ENCODE results near the gene OR52B4. TPM values are rescaled to one million over a fixed set of nuclear protein-coding genes. Genes with fewer than 3 reads are reported as not detected.

The OR52B4 gene
- not detected in 2 replicates for polyA plus RNA-seq (2011; rRNA removed)
- polyA plus RNA-seq (2012; cell fraction: cytosol; rRNA removed): not detected in 2 replicates
- not detected in 2 replicates for polyA plus RNA-seq (2012; cell fraction: nucleus; rRNA removed)
- polyA plus RNA-seq (2017; fragmentation: RNase III; extraction: RNeasy Plus Mini Kit Qiagen cat#74134 plus additional on column Dnase treatment): not detected in 3 replicates
- polyA minus RNA-seq (2011; rRNA and poly(A)+ RNA removed): not detected in 2 replicates

DNA sequence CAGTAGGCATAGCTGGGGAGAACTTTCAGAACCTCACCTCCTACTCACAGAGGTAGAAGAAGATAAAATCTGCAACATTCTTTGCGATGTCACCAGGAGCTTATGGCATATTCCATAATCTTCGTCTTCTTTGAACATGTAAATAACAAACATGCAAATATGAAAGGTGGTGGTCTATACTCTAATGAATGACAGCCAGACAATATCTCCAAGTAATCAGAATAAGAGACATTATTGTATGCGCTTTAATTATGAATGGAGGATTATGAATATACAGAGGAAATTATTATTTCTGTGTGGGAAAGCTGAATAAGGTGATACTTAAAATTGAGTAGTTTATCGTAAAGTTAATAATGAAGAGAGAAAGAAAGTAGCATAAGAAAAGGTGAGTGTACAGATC is at the start of gene OR52B4:
Gene OR52B4 (minus strand): TSS at position 101 of the 400 bp plus-strand sequence. CDS start 91 bp downstream, at position 10.
- CTCF ChIA-PET: no interaction called here
- Histone ChIP-seq H3K4me1 (no peaks in the 10 kb centered on the region), H3K4me2 (no peak within 1 kb of the TSS), H3K4me3 (no peak within 1 kb of the TSS), H3K27ac (no peak within 1 kb of the TSS), H3K9me3 (no peaks in the 10 kb centered on the region)
- TF ChIP-seq EP300 (IDR thresholded peaks at IDR 0.05): no peak
- no peak for TF ChIP-seq EHF (CRISPR knock-in tag; IDR thresholded peaks at IDR 0.05)
- TF ChIP-seq MYC (IDR thresholded peaks at IDR 0.05; ENCODE audit: borderline replicate concordance, low read length): no peak
- no peak for TF ChIP-seq HOXB5 (CRISPR knock-in tag; IDR thresholded peaks at IDR 0.05)
- no peak for TF ChIP-seq KDM1A (IDR thresholded peaks at IDR 0.05; ENCODE audit: low read depth)
- no peak for TF ChIP-seq RAD21 (conservative IDR thresholded peaks at IDR 0.05 in 1 of 2, IDR thresholded peaks at IDR 0.05 in 1 of 2)
- no peak for TF ChIP-seq HDAC2 (IDR thresholded peaks at IDR 0.05)
- TF ChIP-seq, protein P1, sequence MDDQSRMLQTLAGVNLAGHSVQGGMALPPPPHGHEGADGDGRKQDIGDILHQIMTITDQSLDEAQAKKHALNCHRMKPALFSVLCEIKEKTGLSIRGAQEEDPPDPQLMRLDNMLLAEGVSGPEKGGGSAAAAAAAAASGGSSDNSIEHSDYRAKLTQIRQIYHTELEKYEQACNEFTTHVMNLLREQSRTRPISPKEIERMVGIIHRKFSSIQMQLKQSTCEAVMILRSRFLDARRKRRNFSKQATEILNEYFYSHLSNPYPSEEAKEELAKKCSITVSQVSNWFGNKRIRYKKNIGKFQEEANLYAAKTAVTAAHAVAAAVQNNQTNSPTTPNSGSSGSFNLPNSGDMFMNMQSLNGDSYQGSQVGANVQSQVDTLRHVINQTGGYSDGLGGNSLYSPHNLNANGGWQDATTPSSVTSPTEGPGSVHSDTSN (IDR thresholded peaks at IDR 0.05): no peak
- no peak for TF ChIP-seq EHMT2 (IDR thresholded peaks at IDR 0.05; ENCODE audit: low read depth)
- TF ChIP-seq FOSB (CRISPR knock-in tag; IDR thresholded peaks at IDR 0.05): no peak
- no peak for TF ChIP-seq POLR2AphosphoS2 (conservative IDR thresholded peaks at IDR 0.05; ENCODE audit: low read length)
- TF ChIP-seq BCL3 (IDR thresholded peaks at IDR 0.05): no peak
- TF ChIP-seq TFCP2L1 (CRISPR knock-in tag; IDR thresholded peaks at IDR 0.05): no peak
- ATAC-seq: no peak
- no peak for DNase-seq (ENCODE audit: low read depth in 1 of 2, low spot score in 1 of 2)
- no peak for FAIRE-seq
- 35% methylated on average over 4 of the region's 4 CpGs for WGBS (ENCODE audit: missing lambda C conversion rate)
- POLR2A ChIA-PET: no interaction called here

DNA sequence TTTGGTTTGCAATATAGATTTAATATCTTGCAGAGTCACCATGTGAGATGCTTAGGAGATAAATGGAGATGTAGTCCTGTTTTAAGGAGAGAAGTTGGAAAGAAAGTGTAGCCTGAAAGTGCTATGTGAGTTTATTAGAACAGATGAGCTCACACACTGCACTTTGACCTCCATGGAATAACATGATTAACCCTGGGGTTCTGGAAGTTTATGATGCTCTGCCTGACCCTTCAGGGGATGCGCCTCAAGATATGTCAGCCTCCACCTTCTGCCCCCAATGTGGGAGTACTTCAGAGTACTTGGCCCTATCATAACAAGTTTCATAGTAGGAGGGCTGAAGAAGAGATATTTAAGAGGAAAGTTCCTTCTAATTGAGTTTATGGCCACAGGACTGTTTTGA is 48.6 kb upstream of the OR52B4 start:
- ChIA-PET CTCF (interaction anchor here (1.3 kb wide), 1 partner anchor 8 kb away, joined by 4 read pairs; no protein-coding TSS in a partner anchor), POLR2A (no interaction called here)
- DNase-seq (ENCODE audit: low read depth in 1 of 2, low spot score in 1 of 2) (no peak), FAIRE-seq (no peak), ATAC-seq (no peak)
- Histone ChIP-seq H3K9me3 (no peaks in the 10 kb centered on the region), H3K4me2 (no peak overlapping the region), H3K27ac (no peak overlapping the region), H3K4me1 (no peaks in the 10 kb centered on the region), H3K4me3 (no peak overlapping the region)
- WGBS (ENCODE audit: missing lambda C conversion rate): 50% methylated on average over 1 of the region's 1 CpG
- TF ChIP-seq RAD21 (conservative IDR thresholded peaks at IDR 0.05 in 1 of 2, IDR thresholded peaks at IDR 0.05 in 1 of 2) (no peak), CHD2 (IDR thresholded peaks at IDR 0.05; ENCODE audit: low read length, partially characterized antibody) (no peak), HOXB13 (CRISPR knock-in tag; IDR thresholded peaks at IDR 0.05; ENCODE audit: low read depth) (no peak), HOXB5 (CRISPR knock-in tag; IDR thresholded peaks at IDR 0.05) (no peak), KDM5A (IDR thresholded peaks at IDR 0.05) (no peak), FOSB (CRISPR knock-in tag; IDR thresholded peaks at IDR 0.05) (no peak), HEYL (CRISPR knock-in tag; IDR thresholded peaks at IDR 0.05) (no peak), CBX2 (IDR thresholded peaks at IDR 0.05; ENCODE audit: borderline replicate concordance, low read depth) (no peak), NR3C1 (IDR thresholded peaks at IDR 0.05) (no peak), BCL3 (IDR thresholded peaks at IDR 0.05) (no peak), JUNB (IDR thresholded peaks at IDR 0.05) (no peak), HOXA7 (CRISPR knock-in tag; IDR thresholded peaks at IDR 0.05) (no peak), RARB (CRISPR knock-in tag; IDR thresholded peaks at IDR 0.05) (no peak), ZC3H11A (IDR thresholded peaks at IDR 0.05) (no peak), TP53 (CRISPR knock-in tag; IDR thresholded peaks at IDR 0.05) (no peak)
- TF ChIP-seq, protein P2, sequence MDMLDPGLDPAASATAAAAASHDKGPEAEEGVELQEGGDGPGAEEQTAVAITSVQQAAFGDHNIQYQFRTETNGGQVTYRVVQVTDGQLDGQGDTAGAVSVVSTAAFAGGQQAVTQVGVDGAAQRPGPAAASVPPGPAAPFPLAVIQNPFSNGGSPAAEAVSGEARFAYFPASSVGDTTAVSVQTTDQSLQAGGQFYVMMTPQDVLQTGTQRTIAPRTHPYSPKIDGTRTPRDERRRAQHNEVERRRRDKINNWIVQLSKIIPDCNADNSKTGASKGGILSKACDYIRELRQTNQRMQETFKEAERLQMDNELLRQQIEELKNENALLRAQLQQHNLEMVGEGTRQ (IDR thresholded peaks at IDR 0.05): no peak
- TF ChIP-seq, protein P3, sequence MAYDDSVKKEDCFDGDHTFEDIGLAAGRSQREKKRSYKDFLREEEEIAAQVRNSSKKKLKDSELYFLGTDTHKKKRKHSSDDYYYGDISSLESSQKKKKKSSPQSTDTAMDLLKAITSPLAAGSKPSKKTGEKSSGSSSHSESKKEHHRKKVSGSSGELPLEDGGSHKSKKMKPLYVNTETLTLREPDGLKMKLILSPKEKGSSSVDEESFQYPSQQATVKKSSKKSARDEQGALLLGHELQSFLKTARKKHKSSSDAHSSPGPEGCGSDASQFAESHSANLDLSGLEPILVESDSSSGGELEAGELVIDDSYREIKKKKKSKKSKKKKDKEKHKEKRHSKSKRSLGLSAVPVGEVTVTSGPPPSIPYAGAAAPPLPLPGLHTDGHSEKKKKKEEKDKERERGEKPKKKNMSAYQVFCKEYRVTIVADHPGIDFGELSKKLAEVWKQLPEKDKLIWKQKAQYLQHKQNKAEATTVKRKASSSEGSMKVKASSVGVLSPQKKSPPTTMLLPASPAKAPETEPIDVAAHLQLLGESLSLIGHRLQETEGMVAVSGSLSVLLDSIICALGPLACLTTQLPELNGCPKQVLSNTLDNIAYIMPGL (CRISPR knock-in tag; IDR thresholded peaks at IDR 0.05; ENCODE audit: borderline replicate concordance): no peak
- TF ChIP-seq, protein P4, sequence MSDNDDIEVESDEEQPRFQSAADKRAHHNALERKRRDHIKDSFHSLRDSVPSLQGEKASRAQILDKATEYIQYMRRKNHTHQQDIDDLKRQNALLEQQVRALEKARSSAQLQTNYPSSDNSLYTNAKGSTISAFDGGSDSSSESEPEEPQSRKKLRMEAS (IDR thresholded peaks at IDR 0.05): no peak
